Upper lobe of left lung (tissue), 4 donors: Measurements from ENCODE around the gene DDN.

Source experiments
- EP300 ChIP-seq, 4 donors: sonication (generic); formaldehyde crosslinking; IDR thresholded peaks; one replicate each; pipeline ENCODE4 v1.5.1; 2017; ENCODE audit warnings: antibody characterized with exemption in 4 of 4, control low read depth in 2 of 4
- TF ChIP-seq, protein P1 (sequence below), 6 experiments: fragments of 450-650 bp in 4 of 6; fragments of 200-600 bp in 2 of 6; sonication (generic) in 2 of 6; IDR thresholded peaks; one replicate each; pipeline ENCODE4 v1.5.1; 2016 to 2019; ENCODE audit warnings: antibody characterized with exemption in 6 of 6

- TF ChIP-seq, protein P1, sequence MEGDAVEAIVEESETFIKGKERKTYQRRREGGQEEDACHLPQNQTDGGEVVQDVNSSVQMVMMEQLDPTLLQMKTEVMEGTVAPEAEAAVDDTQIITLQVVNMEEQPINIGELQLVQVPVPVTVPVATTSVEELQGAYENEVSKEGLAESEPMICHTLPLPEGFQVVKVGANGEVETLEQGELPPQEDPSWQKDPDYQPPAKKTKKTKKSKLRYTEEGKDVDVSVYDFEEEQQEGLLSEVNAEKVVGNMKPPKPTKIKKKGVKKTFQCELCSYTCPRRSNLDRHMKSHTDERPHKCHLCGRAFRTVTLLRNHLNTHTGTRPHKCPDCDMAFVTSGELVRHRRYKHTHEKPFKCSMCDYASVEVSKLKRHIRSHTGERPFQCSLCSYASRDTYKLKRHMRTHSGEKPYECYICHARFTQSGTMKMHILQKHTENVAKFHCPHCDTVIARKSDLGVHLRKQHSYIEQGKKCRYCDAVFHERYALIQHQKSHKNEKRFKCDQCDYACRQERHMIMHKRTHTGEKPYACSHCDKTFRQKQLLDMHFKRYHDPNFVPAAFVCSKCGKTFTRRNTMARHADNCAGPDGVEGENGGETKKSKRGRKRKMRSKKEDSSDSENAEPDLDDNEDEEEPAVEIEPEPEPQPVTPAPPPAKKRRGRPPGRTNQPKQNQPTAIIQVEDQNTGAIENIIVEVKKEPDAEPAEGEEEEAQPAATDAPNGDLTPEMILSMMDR (IDR thresholded peaks at IDR 0.05) = no peak
- no peak for TF ChIP-seq EP300 (IDR thresholded peaks at IDR 0.05)
Observed at GRCh38 chr12:48986720-48987291, 12.4 kb downstream of the DDN start.
